Fibroblast of villous mesenchyme (primary cell): ENCODE measurements around the gene CDR2L. TPM values are rescaled to one million over a fixed set of nuclear protein-coding genes. Genes with fewer than 3 reads are reported as not detected.

ENCODE experiments used
- DNase-seq: peaks from one replicate; pipeline ENCODE4 v3.0.0-alpha.2; 2010; ENCODE audit warnings: low read depth
- H3K4me3 ChIP-seq: 2 replicates; pipeline ENCODE4 v1.5.1; 2011; ENCODE audit warnings: low read depth, mild to moderate bottlenecking, low read length
- small RNA-seq: library from RNA; depleted of rRNA; stranded (forward); fragments of <200 nt; gene quantifications from one replicate; pipeline ENCODE3, GENCODE V24; 2012
- total RNA-seq: library from RNA; depleted of rRNA; stranded (reverse); fragments of >200 nt; gene quantifications from 2 replicates; pipeline ENCODE4 v1.2.3, GENCODE V29; 2012
- TF ChIP-seq, protein P1 (sequence below): IDR thresholded peaks from 2 replicates; pipeline ENCODE4 v1.5.1; 2012; ENCODE audit warnings: low read depth, mild to moderate bottlenecking, low read length; ENCODE audit not compliant: insufficient read depth

The CDR2L gene
- total RNA-seq, 1 donor = 26.8 TPM

DNA sequence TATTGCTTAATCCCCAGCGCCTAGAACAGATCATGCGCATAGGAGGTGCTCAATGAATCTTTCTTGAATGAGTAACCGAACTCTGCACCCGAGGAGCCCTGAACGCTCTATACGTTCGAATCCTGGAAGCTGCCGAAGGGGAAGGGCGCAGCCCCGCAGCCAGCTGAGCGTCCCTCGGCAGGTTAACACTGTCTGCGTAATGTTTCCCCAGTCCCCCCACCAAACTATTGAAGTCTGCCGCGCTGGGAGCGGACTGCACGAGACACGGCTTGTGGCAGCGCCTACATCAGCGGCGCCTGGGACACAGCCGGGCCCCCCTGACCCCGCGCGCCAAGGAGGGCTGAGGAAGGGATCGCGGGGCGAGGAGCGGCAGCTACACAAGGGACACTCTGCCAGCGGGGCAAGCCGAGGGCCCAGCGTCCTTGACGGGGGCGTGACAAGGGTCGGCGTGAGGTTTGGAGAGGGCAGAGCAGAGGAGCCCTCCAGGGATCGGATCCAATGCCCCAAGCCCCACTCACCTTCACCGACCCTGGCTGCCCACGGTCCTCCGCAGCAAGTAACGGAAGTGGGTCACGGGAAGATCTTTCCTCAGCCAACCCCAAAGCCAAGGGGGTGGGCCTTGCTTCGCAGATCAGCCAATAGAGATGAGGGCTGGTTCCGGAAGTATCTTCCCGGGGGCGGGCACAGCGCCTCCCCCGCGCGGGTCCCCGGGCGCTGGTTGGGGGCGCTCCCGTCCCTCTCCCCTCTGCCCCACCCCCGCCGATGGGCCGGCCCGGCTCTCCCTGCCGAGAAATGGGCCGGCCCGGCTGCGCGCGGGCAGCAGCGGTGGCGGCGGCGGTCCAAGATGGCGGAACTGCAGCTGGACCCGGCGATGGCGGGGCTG, 59.2 kb downstream of the CDR2L start, which contains the start of the genes ATP5PD and KCTD2:
Gene ATP5PD (minus strand): TSS at position 563 of the 883 bp plus-strand sequence. CDS start 4,319 bp downstream, outside the sequence.
Gene KCTD2 (plus strand): TSS at position 819 of the 883 bp plus-strand sequence. CDS start 26 bp downstream, at position 845.
- TF ChIP-seq, protein P1, sequence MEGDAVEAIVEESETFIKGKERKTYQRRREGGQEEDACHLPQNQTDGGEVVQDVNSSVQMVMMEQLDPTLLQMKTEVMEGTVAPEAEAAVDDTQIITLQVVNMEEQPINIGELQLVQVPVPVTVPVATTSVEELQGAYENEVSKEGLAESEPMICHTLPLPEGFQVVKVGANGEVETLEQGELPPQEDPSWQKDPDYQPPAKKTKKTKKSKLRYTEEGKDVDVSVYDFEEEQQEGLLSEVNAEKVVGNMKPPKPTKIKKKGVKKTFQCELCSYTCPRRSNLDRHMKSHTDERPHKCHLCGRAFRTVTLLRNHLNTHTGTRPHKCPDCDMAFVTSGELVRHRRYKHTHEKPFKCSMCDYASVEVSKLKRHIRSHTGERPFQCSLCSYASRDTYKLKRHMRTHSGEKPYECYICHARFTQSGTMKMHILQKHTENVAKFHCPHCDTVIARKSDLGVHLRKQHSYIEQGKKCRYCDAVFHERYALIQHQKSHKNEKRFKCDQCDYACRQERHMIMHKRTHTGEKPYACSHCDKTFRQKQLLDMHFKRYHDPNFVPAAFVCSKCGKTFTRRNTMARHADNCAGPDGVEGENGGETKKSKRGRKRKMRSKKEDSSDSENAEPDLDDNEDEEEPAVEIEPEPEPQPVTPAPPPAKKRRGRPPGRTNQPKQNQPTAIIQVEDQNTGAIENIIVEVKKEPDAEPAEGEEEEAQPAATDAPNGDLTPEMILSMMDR = no peak
- DNase-seq = peak; percentile 98
- peak within 1 kb of the TSS; percentile 87 for H3K4me3 ChIP-seq

DNA sequence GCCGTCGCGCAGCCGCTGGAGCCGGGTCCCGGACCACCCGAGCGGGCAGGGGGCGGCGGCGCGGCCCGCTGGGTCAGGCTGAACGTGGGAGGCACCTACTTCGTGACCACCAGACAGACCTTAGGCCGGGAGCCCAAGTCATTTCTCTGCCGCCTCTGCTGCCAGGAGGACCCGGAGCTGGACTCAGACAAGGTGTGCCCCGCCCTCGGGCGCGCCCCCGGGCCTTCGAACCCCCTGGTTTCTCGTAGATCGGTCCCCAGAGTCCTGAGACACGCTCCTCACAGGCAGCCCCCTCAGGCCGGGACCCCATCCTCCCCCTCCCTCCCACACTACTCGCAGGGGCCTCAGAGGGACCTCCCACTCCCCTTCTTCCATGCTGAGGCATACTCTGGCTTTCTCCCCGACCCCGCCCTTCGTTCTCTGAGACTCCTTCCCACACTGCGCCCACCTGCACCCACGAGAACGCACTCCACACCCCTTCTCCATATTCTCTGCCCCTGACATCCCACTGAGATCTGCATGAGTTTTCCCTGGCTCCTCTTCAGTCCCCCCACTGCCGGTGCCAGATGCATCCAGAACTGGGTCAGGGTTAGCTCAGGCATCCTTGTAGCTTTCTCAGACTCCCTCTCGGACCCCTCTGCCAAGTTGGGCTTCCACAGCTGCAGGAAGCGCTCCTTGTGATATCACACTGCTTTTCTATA, 60.1 kb downstream of the CDR2L start:
- TF ChIP-seq, protein P1 = no peak
- DNase-seq = no peak
- H3K4me3 ChIP-seq = peak overlapping the region; percentile 87

DNA sequence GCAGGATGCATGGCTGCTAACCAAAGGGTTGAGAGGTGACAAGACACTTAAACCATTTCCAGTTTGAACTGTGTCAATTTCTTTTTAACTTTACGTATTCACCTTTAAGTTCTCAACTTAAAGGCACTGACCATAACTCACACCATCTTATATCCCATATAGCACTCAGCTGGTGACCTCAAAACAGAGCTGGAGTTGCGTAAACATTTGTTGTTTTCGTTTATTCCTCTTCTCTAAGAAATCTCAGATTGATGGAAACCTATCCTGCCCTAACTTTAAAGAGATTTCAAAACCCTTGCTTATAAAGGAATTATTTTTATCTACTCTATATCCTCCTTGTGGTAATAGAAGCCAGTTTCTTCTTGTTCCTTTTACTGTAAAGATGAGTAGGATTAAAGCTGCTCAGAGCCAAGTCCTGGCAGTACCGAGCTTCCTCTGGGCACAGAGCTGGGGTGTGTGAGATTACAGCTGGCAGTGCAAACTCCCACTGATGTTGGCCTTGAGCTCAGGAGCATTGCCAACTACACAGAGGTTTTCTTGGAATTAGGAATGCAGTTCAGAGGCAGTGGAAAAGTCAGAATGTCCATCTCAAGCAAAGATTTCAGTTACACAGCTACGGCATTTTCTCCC, 60.9 kb downstream of the CDR2L start:
- peak overlapping the region; percentile 87 for H3K4me3 ChIP-seq
- TF ChIP-seq, protein P1 = no peak
- DNase-seq = peak; percentile 46

DNA sequence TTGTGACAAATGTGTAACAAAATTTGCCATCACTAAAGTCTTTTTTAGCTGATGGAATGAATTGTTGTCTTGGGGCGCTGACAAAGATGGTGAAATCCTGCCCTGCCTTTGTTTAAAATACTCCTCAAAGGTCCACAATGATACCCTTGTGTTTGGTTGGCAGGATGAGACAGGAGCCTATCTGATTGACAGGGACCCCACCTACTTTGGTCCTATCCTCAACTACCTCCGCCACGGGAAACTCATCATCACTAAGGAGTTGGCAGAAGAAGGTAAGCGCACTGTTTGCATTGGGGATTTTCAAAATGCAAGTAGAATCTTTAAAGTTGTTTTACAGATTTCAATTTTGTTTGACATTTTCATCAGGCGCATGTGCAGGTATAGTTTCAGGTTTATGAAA, 61.6 kb downstream of the CDR2L start:
- no peak overlapping the region for H3K4me3 ChIP-seq
- TF ChIP-seq, protein P1 = no peak
- no peak for DNase-seq

DNA sequence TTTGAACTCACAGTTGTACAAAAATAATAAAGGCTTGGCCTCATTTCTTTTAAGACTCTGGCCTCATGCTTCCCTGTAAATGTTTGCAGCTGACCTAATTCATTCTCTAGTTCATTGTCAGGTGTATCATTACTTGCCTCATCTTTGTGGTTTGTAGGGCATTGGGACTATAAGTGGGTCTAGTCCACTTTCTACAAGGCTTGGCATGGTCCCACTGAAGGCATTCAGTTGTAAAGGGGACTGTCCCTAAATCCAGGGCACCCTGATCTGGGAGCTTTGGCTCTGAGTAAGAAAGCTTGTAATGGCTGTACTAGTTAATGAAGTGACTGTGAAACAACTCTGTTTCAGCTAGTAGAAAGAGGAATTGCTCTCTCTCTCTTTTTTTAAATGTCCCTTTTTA, 62.3 kb downstream of the CDR2L start:
- H3K4me3 ChIP-seq = no peak overlapping the region
- no peak for DNase-seq
- TF ChIP-seq, protein P1 = no peak

DNA sequence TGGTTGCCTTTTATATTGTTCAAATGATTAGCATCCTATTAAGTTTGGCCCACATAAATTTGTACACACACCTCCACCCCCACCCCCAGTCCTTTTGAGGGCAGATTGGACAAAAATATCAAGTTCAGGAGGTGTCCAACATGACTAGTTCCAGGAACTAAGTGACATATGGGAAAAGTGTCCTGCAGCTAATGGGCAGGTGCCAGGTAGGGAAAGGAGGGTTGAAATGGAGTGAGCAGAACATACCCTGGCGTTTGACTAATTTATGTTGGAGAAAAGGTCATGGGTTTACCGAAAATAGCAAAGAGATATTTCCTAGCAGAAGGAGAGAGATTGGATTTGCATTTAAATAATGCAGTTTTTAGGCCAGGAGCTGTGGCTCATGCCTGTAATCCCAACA, 64.5 kb downstream of the CDR2L start:
- H3K4me3 ChIP-seq = no peak overlapping the region
- TF ChIP-seq, protein P1 = no peak
- no peak for DNase-seq

Small RNAs within 50 kb of the gene (small RNA-seq; reads per million reads assigned to genes)
- not detected for gene RN7SL573P
- gene RNU6-362P = not detected

Other genes with a start within 250 kb of the CDR2L start
- gene NHERF1, start 239.0 kb upstream of the CDR2L start, total RNA-seq = 18.0 and 20.7 TPM in 2 replicates
- 32.0 and 34.8 TPM in 2 replicates for gene NAT9, start 211.3 kb upstream of the CDR2L start, total RNA-seq
- gene GRIN2C, start 127.7 kb upstream of the CDR2L start, total RNA-seq = under 0.01 and 0.32 TPM in 2 replicates
- gene FDXR, start 114.6 kb upstream of the CDR2L start, total RNA-seq = 19.6 and 20.7 TPM in 2 replicates
- gene FADS6, start 94.0 kb upstream of the CDR2L start, total RNA-seq = not detected in 2 replicates
- not detected in 2 replicates for gene USH1G, start 64.4 kb upstream of the CDR2L start, total RNA-seq
- not detected in 2 replicates for gene OTOP2, start 63.4 kb upstream of the CDR2L start, total RNA-seq
- gene OTOP3, start 51.7 kb upstream of the CDR2L start, total RNA-seq = not detected in 2 replicates
- gene HID1, start 14.9 kb upstream of the CDR2L start, total RNA-seq = 3.5 and 4.3 TPM in 2 replicates
- 23.7 and 30.6 TPM in 2 replicates for gene MRPL58, start 25.0 kb downstream of the CDR2L start, total RNA-seq
- 275 and 323 TPM in 2 replicates for gene ATP5PD, start 59.3 kb downstream of the CDR2L start, total RNA-seq
- gene KCTD2, start 59.6 kb downstream of the CDR2L start, total RNA-seq = 16.4 and 22.5 TPM in 2 replicates
- 5.6 and 6.4 TPM in 2 replicates for gene SLC16A5, start 100.3 kb downstream of the CDR2L start, total RNA-seq
- gene ARMC7, start 122.3 kb downstream of the CDR2L start, total RNA-seq = 2.6 and 3.0 TPM in 2 replicates
- gene NT5C, start 144.1 kb downstream of the CDR2L start, total RNA-seq = 40.2 and 98.2 TPM in 2 replicates
- 163 and 189 TPM in 2 replicates for gene JPT1, start 166.9 kb downstream of the CDR2L start, total RNA-seq
- 79.2 and 124 TPM in 2 replicates for gene SUMO2, start 195.3 kb downstream of the CDR2L start, total RNA-seq
- 31.1 and 31.6 TPM in 2 replicates for gene NUP85, start 218.0 kb downstream of the CDR2L start, total RNA-seq